PC-9 (cell line): ENCODE data around the gene UBA3.

Experiments
- EZH2 ChIP-seq: fragments of 200-600 bp; sonication (generic); IDR thresholded peaks from 2 replicates; pipeline ENCODE4 v1.8.0; 2017; ENCODE audit warnings: antibody characterized with exemption, low read depth
- TF ChIP-seq, protein P1 (sequence below): fragments of 200-600 bp; sonication (generic); conservative IDR thresholded peaks from 2 replicates; pipeline ENCODE4 v1.6.1; 2017; ENCODE audit warnings: mixed run types, antibody characterized with exemption, mild to moderate bottlenecking, moderate library complexity

DNA sequence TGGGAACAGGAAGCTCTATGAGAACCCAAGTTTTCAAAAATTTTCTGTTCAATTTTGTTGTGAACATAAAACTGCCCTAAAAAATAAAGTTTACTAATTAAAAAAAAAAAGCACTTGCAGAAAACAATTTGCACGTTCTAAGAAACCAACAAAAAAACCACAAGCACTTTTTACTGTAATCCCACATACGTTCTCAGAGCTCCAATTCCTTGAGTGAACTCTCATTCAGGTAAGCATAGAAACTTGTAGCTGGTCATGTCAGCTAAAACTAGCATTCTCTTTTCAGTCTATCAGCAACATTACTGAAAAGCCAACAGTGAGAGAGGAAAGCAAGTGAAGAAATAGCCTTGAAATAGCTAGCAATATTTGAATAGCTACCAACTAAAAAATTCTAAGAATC lies 16.5 kb downstream of the UBA3 start:
- TF ChIP-seq, protein P1, sequence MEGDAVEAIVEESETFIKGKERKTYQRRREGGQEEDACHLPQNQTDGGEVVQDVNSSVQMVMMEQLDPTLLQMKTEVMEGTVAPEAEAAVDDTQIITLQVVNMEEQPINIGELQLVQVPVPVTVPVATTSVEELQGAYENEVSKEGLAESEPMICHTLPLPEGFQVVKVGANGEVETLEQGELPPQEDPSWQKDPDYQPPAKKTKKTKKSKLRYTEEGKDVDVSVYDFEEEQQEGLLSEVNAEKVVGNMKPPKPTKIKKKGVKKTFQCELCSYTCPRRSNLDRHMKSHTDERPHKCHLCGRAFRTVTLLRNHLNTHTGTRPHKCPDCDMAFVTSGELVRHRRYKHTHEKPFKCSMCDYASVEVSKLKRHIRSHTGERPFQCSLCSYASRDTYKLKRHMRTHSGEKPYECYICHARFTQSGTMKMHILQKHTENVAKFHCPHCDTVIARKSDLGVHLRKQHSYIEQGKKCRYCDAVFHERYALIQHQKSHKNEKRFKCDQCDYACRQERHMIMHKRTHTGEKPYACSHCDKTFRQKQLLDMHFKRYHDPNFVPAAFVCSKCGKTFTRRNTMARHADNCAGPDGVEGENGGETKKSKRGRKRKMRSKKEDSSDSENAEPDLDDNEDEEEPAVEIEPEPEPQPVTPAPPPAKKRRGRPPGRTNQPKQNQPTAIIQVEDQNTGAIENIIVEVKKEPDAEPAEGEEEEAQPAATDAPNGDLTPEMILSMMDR = no peak
- TF ChIP-seq EZH2 = no peak
